Psoas muscle (tissue), 8 donors: ENCODE data around the gene IGF2BP3. TPM values are rescaled to one million over a fixed set of nuclear protein-coding genes. Genes with fewer than 3 reads are reported as not detected.

ENCODE experiments used
- ATAC-seq, 4 donors: fragments of 200-7000 bp; cut with Tn5 transposase; one replicate each; pipeline ENCODE4 v1.9.1; 2020; ENCODE audit warnings: moderate library complexity in 3 of 4, mild to moderate bottlenecking in 2 of 4
- DNase-seq, 2 donors: peaks; one replicate each; pipeline ENCODE4 v3.0.0-alpha.2; 2020
- H3K27ac ChIP-seq: fragments of 200-600 bp; one replicate; pipeline ENCODE4 v1.8.0; 2022
- H3K27me3 ChIP-seq, 3 donors: fragments of 200-600 bp in 1 of 3; one replicate each; pipeline versions ENCODE4 v1.6.1 to v1.8.0; 2013 to 2022; ENCODE audit warnings: low read length in 2 of 3, mild to moderate bottlenecking in 2 of 3, moderate library complexity in 1 of 3; ENCODE audit not compliant: insufficient read depth in 3 of 3
- H3K36me3 ChIP-seq, 2 donors: fragments of 200-600 bp in 1 of 2; one replicate each; pipeline versions ENCODE4 v1.6.1 to v1.8.0; 2013 to 2022; ENCODE audit warnings: low read depth in 1 of 2, mild to moderate bottlenecking in 1 of 2, moderate library complexity in 1 of 2; ENCODE audit not compliant: insufficient read depth in 1 of 2
- H3K4me1 ChIP-seq: fragments of 200-600 bp; one replicate; pipeline ENCODE4 v1.8.0; 2022
- H3K4me3 ChIP-seq: fragments of 200-600 bp; one replicate; pipeline ENCODE4 v1.8.0; 2022; ENCODE audit warnings: mild to moderate bottlenecking
- H3K9me3 ChIP-seq: fragments of 200-600 bp; one replicate; pipeline ENCODE4 v1.8.0; 2022
- WGBS, 3 donors: extraction: QIAGEN DNeasy Blood & Tissue Kit; methylation state at CpG; one replicate each; pipeline versions ENCODE4 v1.1.6 to v1.1.7; 2013; 5-methylcytosine and 5-hydroxymethylcytosine counted together
- intact Hi-C, 2 donors: fragments of 100-400 bp; cut with DNase I; formaldehyde crosslinking; loops; one replicate each; pipeline versions ENCODE4 v1.11.0 to v1.14.2; 2022
- polyA plus RNA-seq, 3 donors: library from polyadenylated mRNA; stranded (reverse); fragments of 200-250 nt; gene quantifications; one replicate each; pipeline ENCODE4 v1.2.3, GENCODE V29; 2013
- total RNA-seq, 4 donors: library from RNA; stranded (reverse); fragmentation: NEBNext Ultra II Directional in 2 of 4; extraction: Animal tissue kit (Norgen Biotek cat#: 25700) in 2 of 4; gene quantifications; one replicate each; pipeline versions ENCODE4 v1.2.1 to v1.2.4, GENCODE V29; 2021 to 2023
- TF ChIP-seq, protein P1 (sequence below): fragments of 200-600 bp; IDR thresholded peaks from one replicate; pipeline ENCODE4 v1.8.0; 2022; ENCODE audit warnings: antibody characterized with exemption
- donor health status: healthy with polysubstance abuse.
- donor health status: DM: no; HTN: no; CAD: no; lungs with moderate emphysema.
- donor health status: Bipolar disorder and iron deficiency.
- donor health status: healthy.
- donor health status: DM: yes; HTN: yes; CAD: no.
- donor health status: DM: no; HTN: no; CAD: no.
- donor health status: DM: no; HTN: no; CAD: no.
- donor health status: DM: yes; HTN: yes; CAD: no.

IGF2BP3 gene
- total and polyA plus RNA-seq, 7 donors = 0.03 to 0.73 (median 0.34) TPM

DNA sequence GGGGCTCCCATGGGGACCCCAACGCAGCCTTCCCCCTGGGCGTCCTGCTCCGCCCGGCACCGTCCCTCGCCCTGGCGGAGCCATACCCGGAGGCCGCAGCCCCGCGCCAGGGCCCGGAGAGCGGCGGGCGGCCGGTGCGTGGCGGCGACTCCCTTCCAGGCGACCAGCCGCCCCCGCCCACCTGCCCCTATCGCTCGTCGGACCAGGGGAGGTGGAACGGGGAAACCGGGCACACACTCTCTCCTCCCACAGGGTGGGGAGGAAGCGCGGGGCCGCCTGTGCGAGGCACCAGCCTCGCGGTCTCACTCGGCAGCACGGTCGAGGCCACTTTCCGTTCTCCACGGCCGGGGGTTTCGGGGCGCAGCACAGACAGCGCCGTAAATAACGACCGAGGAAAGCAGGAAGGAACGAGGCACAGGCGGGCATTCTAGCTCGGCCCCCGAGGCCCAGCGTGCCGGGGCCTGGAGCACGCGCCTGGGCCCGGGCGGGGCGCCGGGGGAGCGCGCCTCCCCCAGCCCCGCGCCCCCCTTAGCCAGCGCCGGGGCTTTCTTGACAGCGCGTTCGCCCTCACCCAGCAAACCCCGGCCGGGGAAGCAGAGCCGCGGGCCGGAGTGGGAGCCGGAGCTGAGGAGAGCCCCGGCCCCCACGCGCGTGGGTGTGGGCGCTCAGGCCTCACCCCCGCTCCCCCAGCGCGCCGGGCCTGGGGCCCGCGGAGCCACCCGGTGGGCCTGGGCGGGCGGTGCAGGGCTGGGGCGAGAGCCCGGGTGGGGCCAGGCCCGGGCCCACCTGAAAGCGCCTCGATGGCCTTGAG is 936 bp downstream of the IGF2BP3 start:
- H3K27me3 ChIP-seq = peaks cover 4 to 99% (median 52%) of the 10 kb centered on the region in 3 donors
- intact Hi-C loops = no loop called here

DNA sequence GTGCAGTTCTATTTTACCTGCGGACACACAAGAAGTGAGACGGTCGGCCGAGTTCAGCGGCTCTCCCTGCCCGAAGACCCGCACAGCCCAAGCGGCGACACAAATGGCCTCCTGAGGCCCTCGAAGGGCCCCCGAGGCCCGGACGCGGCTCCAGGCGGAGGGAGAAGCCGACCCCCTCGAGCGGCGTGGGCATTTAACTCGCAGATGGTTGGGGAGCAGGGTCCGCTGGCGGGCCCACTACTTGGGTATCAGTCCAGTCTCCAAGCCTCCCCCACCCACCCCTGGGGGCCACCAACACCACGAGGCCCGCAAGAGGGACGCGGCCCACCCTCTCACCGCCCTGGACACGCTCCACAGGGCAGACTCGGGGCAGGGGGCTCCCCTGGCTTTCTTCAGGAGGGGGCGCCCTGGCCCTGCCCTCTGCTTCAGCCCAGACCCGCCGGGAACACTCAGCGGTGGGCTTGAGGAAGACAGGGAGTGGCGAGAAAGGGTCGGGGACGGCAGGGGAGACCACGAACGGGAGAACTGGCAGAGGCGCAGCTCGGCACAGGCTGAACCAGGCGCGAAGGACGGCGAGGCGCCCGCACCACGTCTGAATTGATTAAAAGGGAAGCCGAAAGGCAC is 1.7 kb downstream of the IGF2BP3 start:
- no peaks in the 10 kb centered on the region for H3K36me3 ChIP-seq
- ATAC-seq = peak in 3 of 4 donors; percentile 26 to 31 (median 29)
- no peak overlapping the region for H3K27ac ChIP-seq
- peaks cover 4 to 99% (median 46%) of the 10 kb centered on the region in 3 donors for H3K27me3 ChIP-seq
- H3K4me3 ChIP-seq = peak overlapping the region; percentile 58
- no peak for DNase-seq
- TF ChIP-seq, protein P1, sequence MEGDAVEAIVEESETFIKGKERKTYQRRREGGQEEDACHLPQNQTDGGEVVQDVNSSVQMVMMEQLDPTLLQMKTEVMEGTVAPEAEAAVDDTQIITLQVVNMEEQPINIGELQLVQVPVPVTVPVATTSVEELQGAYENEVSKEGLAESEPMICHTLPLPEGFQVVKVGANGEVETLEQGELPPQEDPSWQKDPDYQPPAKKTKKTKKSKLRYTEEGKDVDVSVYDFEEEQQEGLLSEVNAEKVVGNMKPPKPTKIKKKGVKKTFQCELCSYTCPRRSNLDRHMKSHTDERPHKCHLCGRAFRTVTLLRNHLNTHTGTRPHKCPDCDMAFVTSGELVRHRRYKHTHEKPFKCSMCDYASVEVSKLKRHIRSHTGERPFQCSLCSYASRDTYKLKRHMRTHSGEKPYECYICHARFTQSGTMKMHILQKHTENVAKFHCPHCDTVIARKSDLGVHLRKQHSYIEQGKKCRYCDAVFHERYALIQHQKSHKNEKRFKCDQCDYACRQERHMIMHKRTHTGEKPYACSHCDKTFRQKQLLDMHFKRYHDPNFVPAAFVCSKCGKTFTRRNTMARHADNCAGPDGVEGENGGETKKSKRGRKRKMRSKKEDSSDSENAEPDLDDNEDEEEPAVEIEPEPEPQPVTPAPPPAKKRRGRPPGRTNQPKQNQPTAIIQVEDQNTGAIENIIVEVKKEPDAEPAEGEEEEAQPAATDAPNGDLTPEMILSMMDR = no peak
- H3K4me1 ChIP-seq = peaks cover 17% of the 10 kb centered on the region
- intact Hi-C loops = no loop called here
- no peaks in the 10 kb centered on the region for H3K9me3 ChIP-seq
- WGBS, 3 donors = 3 to 9% (median 5%) methylated on average over 38 to 48 of the region's 48 CpGs

More for the DNA sequence above, 936 bp downstream of the IGF2BP3 start:
- TF ChIP-seq, protein P1 = no peak
- peak overlapping the region; percentile 58 for H3K4me3 ChIP-seq
- H3K9me3 ChIP-seq = no peaks in the 10 kb centered on the region
- no peak for DNase-seq
- peak in 3 of 4 donors; percentile 38 to 64 (median 49) for ATAC-seq
- no peaks in the 10 kb centered on the region for H3K36me3 ChIP-seq
- H3K27ac ChIP-seq = no peak overlapping the region
- H3K4me1 ChIP-seq = peaks cover 22% of the 10 kb centered on the region
- WGBS, 3 donors = 1 to 2% (median 1%) methylated on average over 47 to 91 of the region's 91 CpGs

DNA sequence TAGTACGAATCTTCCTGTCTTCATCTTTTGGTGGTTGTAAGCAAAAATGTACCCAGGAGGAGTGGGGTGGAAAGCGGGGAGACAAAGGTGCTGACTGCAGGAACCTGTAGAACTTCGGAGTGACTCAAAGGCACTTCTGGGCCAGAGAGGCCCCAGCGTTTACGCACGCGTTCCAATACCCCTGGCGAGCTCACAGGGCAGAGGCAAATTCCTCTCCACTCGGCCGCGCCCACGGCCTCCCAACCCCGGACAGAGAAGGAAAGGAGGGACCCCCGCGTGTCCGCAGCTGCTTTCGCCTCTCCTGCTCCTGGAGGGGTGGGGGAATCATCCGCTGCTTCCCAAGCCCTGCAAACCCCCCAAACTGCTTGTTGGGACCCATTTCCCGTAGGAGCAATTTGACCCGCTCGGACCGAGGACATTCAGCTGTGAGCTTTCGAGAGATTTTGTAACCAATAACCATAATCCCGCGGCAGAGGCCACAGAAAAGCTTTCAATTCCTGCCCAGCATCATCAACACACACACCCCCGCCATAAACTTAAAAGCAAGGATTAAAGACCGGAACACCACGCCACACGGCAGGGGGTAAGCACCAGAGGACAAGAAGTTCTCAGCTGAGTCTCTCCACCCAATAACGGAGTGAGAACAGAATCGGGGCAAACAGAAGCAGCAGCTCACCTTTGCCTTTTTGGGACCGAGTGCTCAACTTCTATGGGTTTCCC is 2.3 kb downstream of the IGF2BP3 start:
- H3K4me3 ChIP-seq = peak overlapping the region; percentile 58
- H3K27me3 ChIP-seq = peaks cover 3 to 96% (median 40%) of the 10 kb centered on the region in 3 donors

DNA sequence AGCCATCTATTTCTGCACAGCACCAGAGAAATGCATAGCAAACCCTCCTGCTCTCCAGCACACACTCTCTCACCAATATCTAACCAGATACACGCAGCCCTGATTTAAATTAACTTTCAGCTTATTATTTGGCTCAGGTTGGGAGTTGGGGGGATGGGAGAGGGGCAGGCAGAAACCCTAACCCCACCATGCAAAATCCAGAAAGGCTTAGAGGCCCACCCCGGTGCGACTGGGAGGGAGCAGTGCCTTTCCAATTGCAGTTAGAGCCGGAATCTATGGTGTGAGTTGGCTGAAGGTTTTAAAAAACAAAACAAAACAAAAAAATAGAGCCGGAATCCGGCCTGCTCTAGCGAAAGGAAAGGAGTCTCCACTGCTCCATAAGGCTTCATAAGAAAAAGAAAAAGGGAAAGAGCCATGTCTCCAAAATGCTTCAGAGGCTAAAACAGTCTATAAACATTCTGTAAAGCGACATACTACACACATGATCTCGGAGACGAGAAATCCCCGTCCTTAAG is 2.9 kb downstream of the IGF2BP3 start:
- intact Hi-C loops = no loop called here
- Histone ChIP-seq H3K9me3 (no peaks in the 10 kb centered on the region), H3K4me1 (peaks cover 16% of the 10 kb centered on the region), H3K36me3 (no peaks in the 10 kb centered on the region), H3K4me3 (no peak overlapping the region), H3K27ac (no peak overlapping the region), H3K27me3 (peaks cover 0 to 90% (median 40%) of the 10 kb centered on the region in 3 donors)
- 46 to 51% (median 48%) methylated on average over 11 of the region's 11 CpGs for WGBS, 3 donors
- TF ChIP-seq, protein P1 = no peak
- no peak for ATAC-seq
- DNase-seq = no peak

More for the DNA sequence above, 2.3 kb downstream of the IGF2BP3 start:
- TF ChIP-seq, protein P1 = no peak
- H3K27ac ChIP-seq = no peak overlapping the region
- peaks cover 16% of the 10 kb centered on the region for H3K4me1 ChIP-seq
- peak in 1 of 4 donors; percentile 10 for ATAC-seq
- intact Hi-C loops = no loop called here
- WGBS, 3 donors = 12 to 17% (median 15%) methylated on average over 28 to 32 of the region's 32 CpGs
- H3K9me3 ChIP-seq = no peaks in the 10 kb centered on the region
- DNase-seq = no peak
- H3K36me3 ChIP-seq = no peaks in the 10 kb centered on the region
